Kidney tubule cell (primary cell): Measurements from ENCODE around the gene GMPR.

ENCODE experiments used
- DNase-seq: peaks from one replicate; pipeline ENCODE4 v3.0.0-alpha.2; 2018; ENCODE audit warnings: low spot score

Gene GMPR

GRCh38 chr6:16272201-16272600 lies 33.8 kb downstream of the GMPR start:
- no peak for DNase-seq

- DNase-seq, result no peak
Observed at GRCh38 chr6:16273256-16273655, 34.9 kb downstream of the GMPR start.

GRCh38 chr6:16274483-16274882 lies 36.1 kb downstream of the GMPR start:
- DNase-seq, result no peak

GRCh38 chr6:16274885-16275589 lies 36.6 kb downstream of the GMPR start:
- no peak for DNase-seq

- DNase-seq, result peak; percentile 83
Observed at GRCh38 chr6:16277101-16277981, 39.0 kb downstream of the GMPR start.

- peak; percentile 41 for DNase-seq
Observed at GRCh38 chr6:16278048-16278724, 39.8 kb downstream of the GMPR start.

- no peak for DNase-seq
Observed at GRCh38 chr6:16278750-16279149, 40.4 kb downstream of the GMPR start.

GRCh38 chr6:16279243-16279642 lies 40.9 kb downstream of the GMPR start:
- no peak for DNase-seq

GRCh38 chr6:16282370-16282769 lies 44.0 kb downstream of the GMPR start:
- DNase-seq, result no peak

- DNase-seq, result no peak
Observed at GRCh38 chr6:16284472-16284871, 46.1 kb downstream of the GMPR start.

GRCh38 chr6:16285467-16286150 lies 47.2 kb downstream of the GMPR start:
- no peak for DNase-seq

- DNase-seq, result peak; percentile 26
Observed at GRCh38 chr6:16286151-16286522, 47.8 kb downstream of the GMPR start.

GRCh38 chr6:16288163-16288562 lies 49.8 kb downstream of the GMPR start:
- no peak for DNase-seq

GRCh38 chr6:16291739-16292138 lies 53.4 kb downstream of the GMPR start:
- DNase-seq, result no peak

- no peak for DNase-seq
Observed at GRCh38 chr6:16292432-16292831, 54.0 kb downstream of the GMPR start.

GRCh38 chr6:16292942-16293341 lies 54.6 kb downstream of the GMPR start:
- DNase-seq, result peak; percentile 46

GRCh38 chr6:16294371-16294770 lies 56.0 kb downstream of the GMPR start:
- DNase-seq, result no peak

GRCh38 chr6:16295060-16295459 lies 56.7 kb downstream of the GMPR start:
- no peak for DNase-seq

GRCh38 chr6:16295471-16295870 lies 57.1 kb downstream of the GMPR start:
- DNase-seq, result no peak

GRCh38 chr6:16296061-16296670 lies 57.8 kb downstream of the GMPR start:
- DNase-seq, result no peak

- no peak for DNase-seq
Observed at GRCh38 chr6:16299861-16300260, 61.5 kb downstream of the GMPR start.

- DNase-seq, result no peak
Observed at GRCh38 chr6:16301511-16301910, 63.1 kb downstream of the GMPR start.
